HUES6 (cell line): ENCODE data around the gene GRM4.
A peak's percentile ranks its signal among the peaks of the same experiment; 100 is the strongest.

Source experiments
- H3K27ac ChIP-seq: 2 replicates; pipeline ENCODE4 v1.7.0; 2013; ENCODE audit warnings: low read depth, mild to moderate bottlenecking, low read length, inconsistent platforms
- H3K27me3 ChIP-seq: 2 replicates; pipeline ENCODE4 v1.6.1; 2013; ENCODE audit warnings: low read length; ENCODE audit not compliant: control insufficient read depth, insufficient read depth
- H3K36me3 ChIP-seq: 2 replicates; pipeline ENCODE4 v1.6.1; 2013; ENCODE audit warnings: low read length; ENCODE audit not compliant: control insufficient read depth, insufficient read depth
- H3K4me1 ChIP-seq: 2 replicates; pipeline ENCODE4 v1.6.1; 2013; ENCODE audit warnings: low read length; ENCODE audit not compliant: control insufficient read depth, insufficient read depth
- H3K4me3 ChIP-seq: 2 replicates; pipeline ENCODE4 v1.5.1; 2013; ENCODE audit warnings: low read depth, low read length
- H3K9ac ChIP-seq: one replicate; pipeline ENCODE4 v1.6.1; 2013; ENCODE audit warnings: mild to moderate bottlenecking, low read length
- H3K9me3 ChIP-seq: 2 replicates; pipeline ENCODE4 v1.6.1; 2013; ENCODE audit warnings: low read depth, low read length; ENCODE audit not compliant: control insufficient read depth, insufficient read depth

The GRM4 gene

GRCh38 chr6:34059136-34059731 lies 86.7 kb downstream of the GRM4 start:
- Histone ChIP-seq H3K27me3 (no peaks in the 10 kb centered on the region), H3K4me1 (peaks cover 23% of the 10 kb centered on the region), H3K9me3 (no peaks in the 10 kb centered on the region), H3K27ac (no peak overlapping the region), H3K4me3 (no peak overlapping the region), H3K36me3 (no peaks in the 10 kb centered on the region; the same call in 1 of the 2 replicates), H3K9ac (no peak overlapping the region)

GRCh38 chr6:34057790-34058189 lies 88.1 kb downstream of the GRM4 start:
- no peak overlapping the region for H3K27ac ChIP-seq
- H3K4me3 ChIP-seq, result no peak overlapping the region
- H3K9me3 ChIP-seq, result no peaks in the 10 kb centered on the region
- no peaks in the 10 kb centered on the region; the same call in 1 of the 2 replicates for H3K36me3 ChIP-seq
- no peaks in the 10 kb centered on the region for H3K27me3 ChIP-seq
- H3K9ac ChIP-seq, result no peak overlapping the region
- H3K4me1 ChIP-seq, result peaks cover 37% of the 10 kb centered on the region

- no peak overlapping the region for H3K27ac ChIP-seq
- H3K9me3 ChIP-seq, result no peaks in the 10 kb centered on the region
- no peaks in the 10 kb centered on the region; the same call in 1 of the 2 replicates for H3K36me3 ChIP-seq
- no peaks in the 10 kb centered on the region for H3K27me3 ChIP-seq
- H3K4me1 ChIP-seq, result peaks cover 37% of the 10 kb centered on the region
- H3K9ac ChIP-seq, result no peak overlapping the region
- H3K4me3 ChIP-seq, result no peak overlapping the region
Observed at GRCh38 chr6:34057191-34057590, 88.7 kb downstream of the GRM4 start.

GRCh38 chr6:34056305-34057108 lies 89.4 kb downstream of the GRM4 start:
- no peak overlapping the region for H3K4me3 ChIP-seq
- H3K9ac ChIP-seq, result no peak overlapping the region
- peaks cover 37% of the 10 kb centered on the region for H3K4me1 ChIP-seq
- no peaks in the 10 kb centered on the region for H3K27me3 ChIP-seq
- H3K9me3 ChIP-seq, result no peaks in the 10 kb centered on the region
- H3K27ac ChIP-seq, result no peak overlapping the region
- H3K36me3 ChIP-seq, result no peaks in the 10 kb centered on the region; the same call in 1 of the 2 replicates

GRCh38 chr6:34055223-34055933 lies 90.5 kb downstream of the GRM4 start:
- no peaks in the 10 kb centered on the region for H3K36me3 ChIP-seq
- no peaks in the 10 kb centered on the region for H3K9me3 ChIP-seq
- H3K27me3 ChIP-seq, result no peaks in the 10 kb centered on the region
- peaks cover 37% of the 10 kb centered on the region for H3K4me1 ChIP-seq
- H3K27ac ChIP-seq, result no peak overlapping the region
- no peak overlapping the region for H3K9ac ChIP-seq
- H3K4me3 ChIP-seq, result no peak overlapping the region

- H3K36me3 ChIP-seq, result no peaks in the 10 kb centered on the region
- no peak overlapping the region for H3K4me3 ChIP-seq
- H3K27me3 ChIP-seq, result no peaks in the 10 kb centered on the region
- no peak overlapping the region for H3K27ac ChIP-seq
- no peak overlapping the region for H3K9ac ChIP-seq
- peaks cover 37% of the 10 kb centered on the region for H3K4me1 ChIP-seq
- no peaks in the 10 kb centered on the region for H3K9me3 ChIP-seq
Observed at GRCh38 chr6:34053721-34054120, 92.2 kb downstream of the GRM4 start.

GRCh38 chr6:34052918-34053608 lies 92.8 kb downstream of the GRM4 start:
- peak overlapping the region; percentile 16 for H3K9ac ChIP-seq
- H3K9me3 ChIP-seq, result no peaks in the 10 kb centered on the region
- H3K36me3 ChIP-seq, result no peaks in the 10 kb centered on the region
- H3K27me3 ChIP-seq, result no peaks in the 10 kb centered on the region
- H3K27ac ChIP-seq, result no peak overlapping the region
- H3K4me1 ChIP-seq, result peaks cover 37% of the 10 kb centered on the region
- H3K4me3 ChIP-seq, result no peak overlapping the region

GRCh38 chr6:34052071-34052825 lies 93.6 kb downstream of the GRM4 start:
- H3K9ac ChIP-seq, result no peak overlapping the region
- H3K36me3 ChIP-seq, result no peaks in the 10 kb centered on the region
- peaks cover 37% of the 10 kb centered on the region for H3K4me1 ChIP-seq
- H3K27me3 ChIP-seq, result no peaks in the 10 kb centered on the region
- H3K27ac ChIP-seq, result no peak overlapping the region
- H3K9me3 ChIP-seq, result no peaks in the 10 kb centered on the region
- H3K4me3 ChIP-seq, result no peak overlapping the region

- Histone ChIP-seq H3K4me1 (peaks cover 32% of the 10 kb centered on the region), H3K27me3 (no peaks in the 10 kb centered on the region), H3K4me3 (no peak overlapping the region), H3K36me3 (no peaks in the 10 kb centered on the region), H3K9me3 (no peaks in the 10 kb centered on the region), H3K27ac (no peak overlapping the region), H3K9ac (no peak overlapping the region)
Observed at GRCh38 chr6:34051331-34051919, 94.5 kb downstream of the GRM4 start.

GRCh38 chr6:34050691-34051090 lies 95.2 kb downstream of the GRM4 start:
- Histone ChIP-seq H3K9me3 (no peaks in the 10 kb centered on the region), H3K9ac (no peak overlapping the region), H3K4me3 (no peak overlapping the region), H3K4me1 (peaks cover 27% of the 10 kb centered on the region), H3K36me3 (no peaks in the 10 kb centered on the region), H3K27ac (no peak overlapping the region), H3K27me3 (no peaks in the 10 kb centered on the region)
